ENCODE results near the gene TP53I11.

DNA sequence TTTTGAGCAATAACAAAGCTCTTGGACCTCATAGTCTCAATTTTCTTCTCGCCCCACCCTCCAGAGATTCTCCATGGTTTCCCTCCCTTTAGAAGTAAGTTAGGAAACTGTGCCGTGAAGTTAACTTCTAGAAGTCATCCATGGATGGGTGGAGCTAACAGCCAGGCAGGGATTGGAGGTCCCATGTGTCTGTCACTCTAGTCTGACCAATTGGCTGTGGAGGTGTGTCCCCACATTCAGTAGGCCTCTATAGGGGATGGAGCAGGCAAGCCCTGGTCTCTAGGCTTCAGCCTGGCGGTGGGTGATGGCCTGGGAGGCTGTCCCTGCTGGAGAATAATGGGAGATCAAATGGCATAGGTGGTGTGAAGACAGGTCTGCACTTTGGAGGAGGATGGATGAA, 50.7 kb downstream of the TP53I11 start:
- TF ChIP-seq, protein P1, sequence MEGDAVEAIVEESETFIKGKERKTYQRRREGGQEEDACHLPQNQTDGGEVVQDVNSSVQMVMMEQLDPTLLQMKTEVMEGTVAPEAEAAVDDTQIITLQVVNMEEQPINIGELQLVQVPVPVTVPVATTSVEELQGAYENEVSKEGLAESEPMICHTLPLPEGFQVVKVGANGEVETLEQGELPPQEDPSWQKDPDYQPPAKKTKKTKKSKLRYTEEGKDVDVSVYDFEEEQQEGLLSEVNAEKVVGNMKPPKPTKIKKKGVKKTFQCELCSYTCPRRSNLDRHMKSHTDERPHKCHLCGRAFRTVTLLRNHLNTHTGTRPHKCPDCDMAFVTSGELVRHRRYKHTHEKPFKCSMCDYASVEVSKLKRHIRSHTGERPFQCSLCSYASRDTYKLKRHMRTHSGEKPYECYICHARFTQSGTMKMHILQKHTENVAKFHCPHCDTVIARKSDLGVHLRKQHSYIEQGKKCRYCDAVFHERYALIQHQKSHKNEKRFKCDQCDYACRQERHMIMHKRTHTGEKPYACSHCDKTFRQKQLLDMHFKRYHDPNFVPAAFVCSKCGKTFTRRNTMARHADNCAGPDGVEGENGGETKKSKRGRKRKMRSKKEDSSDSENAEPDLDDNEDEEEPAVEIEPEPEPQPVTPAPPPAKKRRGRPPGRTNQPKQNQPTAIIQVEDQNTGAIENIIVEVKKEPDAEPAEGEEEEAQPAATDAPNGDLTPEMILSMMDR (IDR thresholded peaks at IDR 0.05; ENCODE audit: insufficient read depth, low read depth, low read length), result no peak
- no peak for TF ChIP-seq EZH2 (IDR thresholded peaks at IDR 0.05; ENCODE audit: insufficient read depth, low read length)

Data from astrocyte (in vitro differentiated cells and primary cell).